Stimulated activated CD4-positive, alpha-beta T cell treated with anti-CD3 and anti-CD28 coated beads, Interleukin-2, amount 100 ng/mL, for 4 hours (primary cell): ENCODE results near the gene RBM47.
"Not testable (repeated sequence)": the region's sequence is repeated elsewhere in the genome, so short reads cannot be mapped to it uniquely, and the experiment has no call there.

ENCODE experiments used
- DNase-seq: peaks from one replicate; pipeline ENCODE4 v3.0.0-alpha.2; 2020; ENCODE audit warnings: low read depth

RBM47 gene

DNA sequence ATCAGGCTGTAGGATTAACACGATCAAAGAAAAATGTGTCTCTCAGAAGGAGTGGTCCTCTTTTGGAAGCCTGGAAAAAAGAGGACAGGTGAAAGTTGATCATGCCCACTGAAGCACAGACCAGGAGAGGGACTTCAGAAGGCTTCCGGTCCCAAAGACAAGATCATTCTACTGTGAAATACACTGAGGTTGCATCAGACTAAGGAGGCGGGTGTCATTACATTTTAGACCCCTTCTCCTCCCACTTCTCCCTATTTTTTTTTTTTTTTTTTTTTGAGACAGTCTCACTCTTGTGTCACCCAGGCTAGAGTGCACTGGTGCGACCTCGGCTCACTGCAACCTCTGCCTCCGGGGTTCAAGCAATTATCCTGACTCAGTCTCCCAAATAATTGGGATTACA lies 67.5 kb downstream of the RBM47 start:
- no peak for DNase-seq

DNA sequence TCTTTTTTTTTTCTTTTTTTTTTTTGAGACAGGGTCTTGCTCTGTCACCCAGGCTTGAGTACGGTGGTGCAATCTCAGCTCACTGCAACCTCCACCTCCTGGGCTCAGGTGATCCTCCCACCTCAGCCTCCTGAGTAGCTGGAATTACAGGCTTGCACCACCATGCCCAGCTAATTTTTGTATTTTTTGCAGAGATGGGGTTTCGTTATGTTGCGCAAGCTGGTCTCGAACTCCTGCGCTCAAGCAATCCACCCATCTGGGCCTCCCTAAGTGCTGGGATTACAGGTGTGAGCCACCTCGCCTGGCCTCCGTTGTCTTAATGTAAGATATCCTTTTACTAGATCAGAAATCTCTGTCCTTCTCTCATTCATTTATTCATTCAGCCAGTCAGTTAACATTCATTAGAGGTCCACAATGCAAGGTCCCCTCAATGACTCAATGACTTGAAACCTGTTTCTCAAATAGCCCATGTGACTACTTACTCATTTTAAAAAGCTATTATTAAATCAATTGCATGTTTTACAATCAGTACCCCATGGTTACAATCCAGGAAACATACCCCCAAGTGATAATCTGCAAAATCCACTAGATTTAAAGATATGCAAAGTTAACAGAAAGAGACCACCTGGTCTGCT lies 68.0 kb downstream of the RBM47 start:
- DNase-seq = not testable (repeated sequence)

DNA sequence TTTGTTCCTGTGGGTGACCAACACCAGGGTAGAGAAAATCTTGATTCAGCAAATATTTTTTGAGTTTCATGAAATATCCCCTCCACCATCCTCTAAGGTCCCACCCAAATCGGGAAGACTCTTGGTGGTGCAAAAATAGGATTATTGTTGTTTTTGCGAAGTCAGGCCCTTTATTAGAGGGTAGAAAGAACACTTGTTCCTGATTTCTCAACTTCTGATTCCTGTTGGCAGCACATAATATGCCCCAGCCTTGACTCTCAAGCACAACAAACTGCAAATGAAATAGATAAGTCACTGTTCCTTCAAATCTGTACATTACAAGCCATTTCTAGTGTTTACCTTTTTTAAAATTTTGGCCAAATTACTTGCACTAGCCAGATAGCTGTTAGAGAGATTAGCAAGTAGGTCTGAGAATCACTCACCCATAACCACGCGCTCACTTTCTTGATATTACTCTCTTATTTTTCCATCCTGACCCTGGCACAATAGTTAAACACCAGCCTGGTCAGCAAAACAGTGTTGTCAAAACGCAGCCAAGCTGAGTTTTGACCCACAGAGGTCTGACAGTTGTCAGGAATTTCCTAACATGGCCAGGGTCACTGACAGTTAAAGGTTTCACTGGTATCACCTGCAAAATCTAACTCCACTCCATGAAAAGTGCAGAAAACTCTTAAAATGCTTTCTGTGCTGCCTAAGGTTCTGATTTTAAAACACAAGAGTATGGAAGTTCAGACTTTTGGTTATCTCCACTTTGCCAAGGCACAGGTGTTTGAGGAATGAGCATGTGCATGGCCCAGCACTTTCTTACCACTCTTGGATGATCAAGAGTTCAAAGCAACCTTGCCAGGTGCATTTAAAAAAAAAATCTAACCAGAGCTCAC lies 69.8 kb downstream of the RBM47 start:
- no peak for DNase-seq

DNA sequence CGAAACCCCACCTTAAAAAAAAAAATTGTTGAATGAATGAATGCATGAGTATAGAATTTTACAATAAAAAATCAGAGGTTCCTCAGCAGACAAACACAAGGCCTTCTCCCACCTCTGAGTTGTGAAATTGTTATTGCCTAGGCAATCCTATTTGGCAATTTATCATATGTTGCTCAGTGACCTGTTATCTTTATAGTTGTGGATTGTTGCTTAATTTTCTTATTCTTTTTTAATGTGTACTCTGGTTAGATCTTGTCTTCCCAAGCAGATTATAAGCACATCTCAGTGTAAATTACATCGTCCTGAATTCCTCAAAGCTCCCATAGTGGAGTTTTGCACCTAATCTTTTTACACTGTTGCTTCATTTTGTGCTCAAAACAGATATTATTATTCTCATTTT lies 71.9 kb downstream of the RBM47 start:
- DNase-seq = no peak

DNA sequence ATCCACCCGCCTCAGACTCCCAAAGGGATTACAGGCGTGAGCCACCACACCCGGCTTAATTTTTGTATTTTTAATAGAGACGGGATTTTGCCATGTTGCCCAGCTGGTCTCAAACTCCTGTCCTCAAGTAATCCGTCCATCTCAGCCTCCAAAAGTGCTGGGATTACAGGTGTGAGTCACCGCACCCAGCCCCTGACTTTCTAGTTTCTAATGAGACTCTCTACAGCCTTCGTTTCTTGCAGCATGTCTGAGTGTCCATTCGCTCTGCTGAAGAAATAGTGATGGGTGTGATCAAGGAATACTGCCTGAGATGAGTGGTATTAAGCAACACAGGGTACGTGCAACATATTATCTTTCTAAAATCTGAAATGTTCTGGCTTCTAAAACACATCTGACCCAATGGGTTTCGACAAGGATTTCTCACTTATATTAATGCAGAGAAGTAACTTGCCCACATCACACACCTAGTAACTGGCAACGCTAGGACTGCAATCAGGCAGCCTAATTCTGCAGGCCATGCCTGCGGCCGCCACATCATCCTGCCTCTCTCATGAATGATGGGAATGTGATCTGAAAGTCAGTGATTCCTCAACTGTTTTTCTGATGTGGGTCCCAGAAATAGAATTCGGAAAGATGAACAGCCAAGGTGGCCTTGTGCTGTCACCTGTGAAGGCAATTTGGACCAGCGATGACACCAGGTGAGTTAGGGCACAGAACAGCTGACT lies 74.3 kb downstream of the RBM47 start:
- no peak for DNase-seq

DNA sequence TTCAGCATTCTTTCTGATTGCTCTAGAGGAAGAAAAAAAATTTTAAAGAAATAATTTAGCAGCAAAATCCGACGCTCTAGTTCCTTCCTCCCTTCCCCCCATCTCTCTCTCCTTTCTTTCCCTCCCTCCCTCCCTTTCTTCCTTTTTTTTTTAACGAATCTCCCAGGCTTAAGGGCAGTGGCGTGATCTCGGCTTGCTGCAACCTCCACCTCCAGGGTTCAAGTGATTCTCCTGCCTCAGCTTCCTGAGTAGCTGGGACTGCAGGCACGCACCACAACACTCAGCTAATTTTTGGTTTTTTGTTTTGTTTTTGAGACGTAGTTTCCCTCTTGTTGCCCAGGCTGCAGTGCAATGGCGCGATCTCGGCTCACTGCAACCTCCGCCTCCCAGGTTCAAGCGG lies 75.0 kb downstream of the RBM47 start:
- DNase-seq = not testable (repeated sequence)

DNA sequence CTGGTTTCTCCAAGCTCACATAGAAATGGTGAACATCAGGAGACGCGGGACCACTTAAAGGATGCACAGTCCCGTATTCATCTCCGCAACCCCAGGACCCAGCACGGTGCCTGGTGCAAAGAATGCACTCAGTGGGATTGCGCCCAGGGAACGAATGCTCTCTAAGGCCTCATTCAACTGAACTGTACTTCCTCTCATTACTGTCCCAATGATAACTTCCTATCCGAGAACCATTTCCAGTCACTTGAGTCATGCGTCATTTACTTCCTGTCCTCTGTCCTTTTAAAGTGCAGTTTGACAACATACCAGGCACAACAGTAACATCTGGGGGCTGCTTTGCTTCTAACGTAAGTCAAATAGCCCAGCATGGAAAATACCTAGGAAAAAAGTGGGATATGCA lies 75.7 kb downstream of the RBM47 start:
- no peak for DNase-seq

DNA sequence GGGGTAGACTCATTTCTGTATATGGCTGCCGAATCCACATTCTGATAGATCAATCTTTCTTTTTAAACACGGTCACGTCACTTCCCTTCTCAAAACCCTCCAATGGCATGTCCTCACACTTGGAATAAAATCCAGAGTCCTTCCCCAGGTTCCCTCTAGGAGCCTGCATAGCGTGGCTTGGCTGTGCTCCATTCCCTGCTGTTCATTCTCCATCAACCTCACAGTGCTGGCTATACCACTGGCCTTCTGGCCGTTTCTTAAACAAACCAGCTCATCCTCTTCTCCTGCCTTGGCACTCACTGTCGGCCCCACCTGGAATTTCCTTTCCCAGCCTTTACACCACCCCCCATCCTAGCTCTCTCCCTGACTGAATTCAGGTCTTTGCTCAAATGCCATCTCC lies 77.1 kb downstream of the RBM47 start:
- DNase-seq = no peak

DNA sequence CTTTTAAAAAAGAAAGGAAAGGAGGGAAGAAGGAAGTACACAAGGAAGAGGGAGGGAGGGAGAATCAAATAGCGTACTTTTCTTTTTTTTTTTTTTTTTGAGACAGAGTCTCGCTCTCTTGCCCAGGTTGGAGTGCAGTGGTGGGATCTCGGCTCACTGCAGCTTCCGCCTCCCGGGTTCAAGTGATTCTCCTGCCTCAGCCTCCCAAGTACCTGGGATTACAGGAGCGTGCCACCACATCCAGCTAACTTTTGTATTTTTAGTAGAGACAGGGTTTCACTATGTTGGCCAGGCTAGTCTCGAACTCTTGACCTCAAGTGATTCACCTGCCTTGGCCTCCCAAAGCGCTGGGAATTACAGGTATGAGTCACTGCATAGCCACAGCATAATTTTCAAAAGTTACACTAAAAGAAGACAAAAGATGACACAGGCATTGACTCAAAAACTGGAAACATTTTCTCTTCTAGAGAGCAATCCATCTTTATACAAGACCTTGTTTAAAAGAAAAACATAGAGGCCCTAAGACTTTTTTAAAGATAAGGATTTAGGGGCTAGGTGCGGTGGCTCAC lies 78.0 kb downstream of the RBM47 start:
- DNase-seq = peak; percentile 10

DNA sequence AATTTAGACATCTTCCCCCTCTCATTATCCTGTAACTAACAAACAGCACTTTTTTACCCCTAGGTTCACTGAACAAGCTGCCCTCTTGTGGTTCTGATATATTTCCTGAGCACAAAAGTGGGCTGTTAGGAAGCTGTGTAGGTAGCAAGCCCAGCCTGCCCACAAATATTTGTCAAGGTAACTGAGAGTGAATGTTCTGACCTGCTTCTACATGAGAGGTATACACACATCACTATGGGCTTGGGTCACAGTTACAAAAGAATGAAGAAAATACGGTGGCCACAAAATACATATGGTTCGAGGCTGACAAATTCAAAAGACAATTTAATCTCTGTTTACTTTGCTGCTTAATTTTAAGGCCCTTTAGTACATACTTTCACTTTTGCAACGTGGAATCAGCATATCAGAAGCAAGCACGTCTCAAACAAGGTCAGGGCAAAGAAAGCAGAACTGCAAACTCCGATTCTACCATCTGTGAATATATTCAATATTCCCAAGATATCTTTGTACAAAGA lies 78.7 kb downstream of the RBM47 start:
- peak; percentile 10 for DNase-seq

DNA sequence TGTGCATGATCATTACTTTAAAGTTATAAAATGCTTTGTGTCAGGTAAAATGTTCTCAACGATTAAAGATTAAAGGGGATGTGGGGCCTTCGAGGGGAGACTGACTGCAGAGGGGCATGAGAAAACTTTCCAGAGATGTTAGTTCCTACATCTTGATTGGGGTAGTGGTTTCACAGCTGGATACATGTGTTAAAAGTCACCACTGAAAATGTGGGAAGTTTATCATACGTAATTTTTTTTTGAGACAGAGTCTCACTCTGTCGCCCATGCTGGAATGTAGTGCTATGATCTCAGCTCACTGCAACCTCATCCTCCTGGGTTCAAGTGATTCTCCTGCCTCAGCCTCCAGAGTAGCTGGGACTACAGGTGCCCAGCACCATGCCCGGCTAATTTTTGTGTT lies 79.5 kb downstream of the RBM47 start:
- no peak for DNase-seq

DNA sequence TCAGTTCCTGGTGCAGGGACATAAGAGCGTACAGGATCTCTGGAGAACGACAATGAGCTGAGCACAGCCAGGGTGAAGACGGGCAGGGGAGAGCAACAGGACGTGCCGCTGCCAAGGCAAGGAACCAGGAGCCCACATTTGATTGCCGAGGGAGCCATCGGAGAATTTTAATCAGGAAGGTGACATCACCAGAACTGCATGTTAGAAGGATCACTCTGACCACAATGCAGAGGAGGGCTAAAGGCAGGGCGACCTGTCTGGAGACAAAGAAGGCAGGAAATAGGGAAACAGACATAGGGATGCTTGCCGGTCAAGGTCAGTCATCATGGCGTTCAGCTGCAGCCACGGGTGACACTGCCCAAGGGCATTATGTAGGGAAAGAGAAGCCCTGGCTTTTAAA lies 81.4 kb downstream of the RBM47 start:
- no peak for DNase-seq

DNA sequence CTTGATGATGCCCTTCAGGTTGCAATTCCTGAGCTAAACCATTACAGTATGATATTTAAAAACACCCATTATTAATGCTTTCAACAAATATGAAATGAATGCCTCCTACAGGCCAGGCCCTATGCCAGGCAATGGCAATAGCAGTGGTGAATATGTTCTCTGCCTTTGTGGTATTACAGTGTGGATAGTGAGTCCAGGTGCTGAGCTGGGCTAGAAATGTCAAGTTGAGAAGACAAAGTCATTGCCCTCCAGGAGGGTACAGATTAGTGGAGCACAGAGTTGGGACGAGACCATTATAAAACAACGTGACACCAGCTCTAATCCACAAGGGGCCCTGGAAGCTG lies 81.9 kb downstream of the RBM47 start:
- no peak for DNase-seq

DNA sequence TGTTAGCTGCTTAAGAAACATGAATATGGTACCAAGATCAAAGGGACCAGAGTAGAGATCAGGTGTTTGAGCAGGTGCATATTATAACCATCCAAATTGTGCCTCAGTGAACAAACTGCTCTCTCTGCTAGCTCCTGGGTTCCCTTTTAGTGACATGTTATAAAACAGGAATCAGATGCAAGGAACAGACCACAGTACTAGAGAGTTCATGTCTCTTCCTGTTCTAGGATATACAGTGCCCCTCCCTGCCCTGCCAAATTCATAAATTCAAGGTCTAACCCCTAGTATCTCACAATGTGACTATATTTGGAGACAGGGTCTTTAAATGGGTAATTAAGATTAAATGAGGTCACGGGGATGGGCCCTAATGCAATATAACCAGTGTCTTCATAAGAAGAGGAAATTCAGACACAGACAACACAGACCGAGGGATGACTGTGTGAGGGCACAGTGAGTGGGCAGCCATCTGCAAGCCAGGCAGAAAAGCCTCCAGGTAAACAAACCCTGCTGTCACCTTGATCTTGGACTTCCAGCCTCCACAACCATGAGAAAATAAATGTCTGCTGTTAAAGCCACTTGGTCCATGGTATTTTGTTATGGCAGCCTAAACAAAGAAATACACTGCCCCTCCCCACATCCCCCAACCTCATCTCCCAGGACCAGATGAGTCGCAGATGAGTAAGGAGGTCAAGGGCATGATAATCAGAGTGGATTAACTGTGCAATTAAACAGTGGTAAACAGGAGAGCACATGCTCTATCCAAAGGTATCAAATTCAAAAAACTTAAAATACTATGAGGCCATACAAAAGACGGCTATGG lies 82.5 kb downstream of the RBM47 start:
- no peak for DNase-seq

DNA sequence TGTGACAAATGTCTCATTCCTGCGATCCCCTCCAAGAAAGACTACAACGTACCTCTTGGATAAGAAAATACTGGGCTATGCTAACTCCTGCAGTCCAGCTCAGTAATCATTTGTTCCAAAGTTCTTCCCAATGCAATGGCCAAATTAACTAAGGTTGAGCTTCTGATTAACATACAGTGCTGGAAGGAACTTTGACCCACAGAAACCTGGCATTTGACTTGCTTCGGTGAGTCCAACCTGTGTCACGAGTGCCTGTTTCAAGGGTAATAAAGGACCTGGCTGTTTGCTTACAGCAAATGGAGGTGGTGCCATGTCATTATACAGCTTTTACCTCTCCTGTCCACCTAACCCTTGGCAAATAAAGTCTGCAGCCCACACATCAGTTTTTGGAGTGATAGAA lies 83.2 kb downstream of the RBM47 start:
- DNase-seq = no peak

DNA sequence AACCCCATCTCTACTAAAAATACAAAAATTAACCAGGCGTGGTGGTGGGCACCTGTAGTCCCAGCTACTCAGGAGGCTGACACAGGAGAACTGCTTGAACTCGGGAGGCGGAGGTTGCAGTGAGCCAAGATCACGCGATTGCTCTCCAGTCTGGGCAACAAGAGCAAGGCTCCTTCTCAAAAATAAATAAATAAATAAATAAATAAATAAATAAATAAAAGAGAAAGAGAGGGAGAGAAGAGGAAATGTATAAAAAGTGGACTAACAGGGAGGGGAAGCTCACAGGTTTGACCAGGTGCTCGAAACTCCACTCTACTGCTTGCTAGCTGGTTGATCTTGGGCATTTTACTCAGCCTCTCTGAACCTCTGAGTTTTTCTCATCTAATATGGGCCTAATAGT lies 84.2 kb downstream of the RBM47 start:
- not testable (repeated sequence) for DNase-seq

DNA sequence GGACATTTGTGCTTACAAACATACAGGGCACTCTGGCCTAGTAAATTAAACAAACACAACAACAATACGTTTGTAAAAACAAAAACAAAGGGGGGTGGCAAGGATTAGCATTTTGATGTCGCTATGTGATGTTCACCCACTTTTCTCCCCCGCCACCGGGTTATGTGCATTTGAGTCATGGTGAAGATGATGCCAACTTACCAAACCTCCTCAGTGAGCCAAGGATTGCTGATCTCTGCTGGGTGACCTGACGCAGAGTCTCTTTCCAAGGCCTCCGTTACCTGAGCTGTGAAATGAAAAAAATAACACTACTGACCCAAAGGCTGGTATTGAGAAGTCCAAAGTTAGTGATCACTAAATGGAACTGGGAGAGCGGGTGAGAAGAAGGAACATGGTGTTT lies 85.4 kb downstream of the RBM47 start:
- DNase-seq = no peak

DNA sequence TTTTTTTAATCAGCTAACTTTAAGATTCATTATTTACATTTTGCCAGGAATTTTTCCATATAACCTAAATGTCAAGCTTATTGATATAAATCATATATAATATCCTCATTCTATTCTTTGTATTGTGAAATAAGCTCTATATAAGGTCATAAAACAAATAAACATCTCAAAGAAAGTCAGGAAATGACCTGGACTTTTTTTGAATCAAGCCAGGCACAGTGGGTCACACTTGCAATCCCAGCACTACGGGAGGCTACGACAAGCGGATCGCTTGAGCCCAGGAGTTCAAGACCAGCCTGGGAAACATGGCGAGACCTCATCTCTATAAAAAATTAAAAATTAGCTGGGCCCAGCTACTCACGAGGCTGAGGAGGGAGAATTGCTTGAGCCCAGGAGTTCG lies 88.9 kb downstream of the RBM47 start:
- DNase-seq = no peak

DNA sequence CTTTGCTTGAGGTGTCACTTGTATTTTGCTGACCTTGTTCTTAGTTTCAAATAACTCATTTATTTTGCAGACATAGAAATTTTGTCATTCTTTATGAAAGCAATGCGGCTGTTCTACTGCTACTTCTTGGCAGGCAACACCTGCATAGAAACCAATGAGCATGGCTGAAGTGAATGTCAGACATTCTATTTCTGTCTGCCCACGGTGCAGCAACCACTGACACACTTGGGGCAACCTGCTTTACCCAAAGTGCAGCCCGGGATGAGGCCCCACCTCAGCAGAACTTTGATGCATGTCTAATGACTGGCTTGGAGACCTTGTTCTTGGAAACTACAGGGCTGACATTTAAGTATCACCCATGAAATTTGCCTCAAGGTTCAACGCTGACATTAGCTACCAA lies 93.6 kb downstream of the RBM47 start:
- DNase-seq = no peak

DNA sequence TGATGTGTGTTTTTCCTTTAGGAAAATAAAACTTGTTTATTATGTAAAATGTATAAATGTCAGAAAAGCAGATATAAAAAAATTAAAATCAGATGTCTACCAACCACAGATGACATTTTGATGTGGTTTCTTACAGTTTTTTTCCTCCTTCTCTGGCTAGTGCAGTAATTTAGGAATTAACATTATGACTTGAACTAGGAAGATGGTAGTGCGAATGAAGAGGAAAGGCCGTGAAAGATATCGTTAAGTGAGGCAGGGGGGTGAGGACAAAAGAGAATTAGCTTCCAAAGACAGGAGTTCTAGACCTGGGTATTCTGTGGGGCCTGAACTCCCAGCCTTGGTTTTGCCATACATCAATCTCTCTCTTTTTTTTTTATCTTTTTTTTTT lies 98.0 kb downstream of the RBM47 start:
- no peak for DNase-seq

DNA sequence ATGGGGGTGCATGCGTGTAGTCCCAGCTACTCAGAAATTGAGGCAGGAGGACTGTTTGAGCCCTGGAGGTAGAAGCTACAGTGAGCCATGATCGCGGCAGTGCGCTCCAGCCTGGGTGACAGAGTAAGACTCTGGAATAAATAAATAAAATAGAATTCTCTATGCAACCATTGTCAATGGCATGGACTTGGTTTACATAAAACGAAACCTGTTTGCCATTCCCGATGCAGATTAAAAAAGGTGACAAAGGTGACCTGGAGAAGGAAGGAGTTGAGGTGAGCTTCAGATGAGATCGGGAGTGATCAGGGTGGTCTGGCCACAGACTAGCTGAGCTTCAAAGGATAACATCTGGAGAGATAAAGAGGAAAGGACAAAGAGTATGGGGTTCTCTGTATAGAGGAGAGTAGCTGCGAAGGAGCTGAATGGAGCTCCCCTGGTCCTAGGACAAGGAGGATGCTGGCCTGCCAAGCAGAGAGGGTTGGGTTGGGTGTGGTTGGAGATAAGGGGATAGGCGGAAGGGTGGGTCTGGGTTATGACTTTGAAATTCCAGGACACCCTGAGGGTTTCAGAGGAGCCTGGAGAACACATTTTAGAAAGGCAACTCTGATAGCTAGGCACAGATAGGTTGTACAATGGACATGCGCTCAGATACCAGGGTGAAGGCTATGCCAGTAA lies 98.6 kb downstream of the RBM47 start:
- no peak for DNase-seq
